WTC11 (cell line): ENCODE results near the gene NRROS. TPM values are rescaled to one million over a fixed set of nuclear protein-coding genes. Genes with fewer than 3 reads are reported as not detected.

ENCODE experiments used
- ATAC-seq: fragments of 200-7000 bp; cut with Tn5 transposase; 2 replicates; pipeline ENCODE4 v1.10.0; 2021; ENCODE audit warnings: mild to moderate bottlenecking, moderate library complexity
- CTCF ChIA-PET: fragments of 300-600 bp; sonication (Branson Sonifier 250); formaldehyde crosslinking; loops from one replicate; lab custom pipeline; 2021; ENCODE audit warnings: antibody characterized with exemption; lab: Charles Lee
- POLR2A ChIA-PET: fragments of 350-600 bp; sonication (Branson Sonifier 250); formaldehyde crosslinking; loops from one replicate; lab custom pipeline; 2021; ENCODE audit warnings: antibody characterized with exemption; lab: Charles Lee
- DNase-seq: peaks from one replicate; pipeline ENCODE4 v3.0.0; 2021; ENCODE audit warnings: low spot score
- H3K27ac Mint-ChIP-seq: 2 replicates; pipeline ENCODE4 v1.8.0; 2021; ENCODE audit warnings: mixed read lengths
- H3K27me3 Mint-ChIP-seq: 2 replicates; pipeline ENCODE4 v1.8.0; 2021; ENCODE audit warnings: low read depth, mild to moderate bottlenecking, moderate library complexity, mixed read lengths
- H3K36me3 Mint-ChIP-seq: 2 replicates; pipeline ENCODE4 v1.8.0; 2021; ENCODE audit warnings: mixed read lengths
- H3K4me1 Mint-ChIP-seq: 2 replicates; pipeline ENCODE4 v1.8.0; 2022; ENCODE audit warnings: mixed read lengths
- H3K4me3 Mint-ChIP-seq: 2 replicates; pipeline ENCODE4 v1.8.0; 2021; ENCODE audit warnings: mild to moderate bottlenecking, moderate library complexity, mixed read lengths
- H3K9me3 Mint-ChIP-seq: 2 replicates; pipeline ENCODE4 v1.8.0; 2021; ENCODE audit warnings: mixed read lengths
- ATF1 ChIP-seq: sonication (generic); formaldehyde crosslinking; IDR thresholded peaks from 2 replicates; pipeline ENCODE4 v1.8.1; 2023; ENCODE audit warnings: mild to moderate bottlenecking, moderate library complexity, missing genetic modification reagents
- EMX1 ChIP-seq: fragments of 250-450 bp; sonication (Bioruptor Pico); IDR thresholded peaks from 2 replicates; pipeline ENCODE4 v1.8.0; 2021; ENCODE audit warnings: mild to moderate bottlenecking
- ESRRA ChIP-seq: sonication (generic); formaldehyde crosslinking; IDR thresholded peaks from 2 replicates; pipeline ENCODE4 v1.8.1; 2022; ENCODE audit warnings: mild to moderate bottlenecking, missing genetic modification reagents, borderline replicate concordance
- FOXK1 ChIP-seq: sonication (generic); formaldehyde crosslinking; IDR thresholded peaks from 2 replicates; pipeline ENCODE4 v1.8.0; 2022; ENCODE audit warnings: mild to moderate bottlenecking, moderate library complexity, missing genetic modification reagents
- JUN ChIP-seq: sonication (generic); formaldehyde crosslinking; IDR thresholded peaks from 2 replicates; pipeline ENCODE4 v1.8.0; 2023; ENCODE audit warnings: mild to moderate bottlenecking, missing genetic modification reagents
- NFE2L1 ChIP-seq: sonication (generic); formaldehyde crosslinking; IDR thresholded peaks from 2 replicates; pipeline ENCODE4 v1.8.1; 2023; ENCODE audit warnings: missing genetic modification reagents
- RORB ChIP-seq: fragments of 250-450 bp; sonication (Bioruptor Pico); IDR thresholded peaks from 2 replicates; pipeline ENCODE4 v1.9.0; 2021; ENCODE audit warnings: mild to moderate bottlenecking
- SMAD3 ChIP-seq: sonication (generic); formaldehyde crosslinking; IDR thresholded peaks from 2 replicates; pipeline ENCODE4 v1.8.0; 2022; ENCODE audit warnings: missing genetic modification reagents, mild to moderate bottlenecking, borderline replicate concordance
- ZNF219 ChIP-seq: sonication (generic); formaldehyde crosslinking; IDR thresholded peaks from 2 replicates; pipeline ENCODE4 v1.8.0; 2023; ENCODE audit warnings: missing genetic modification reagents, mild to moderate bottlenecking, borderline replicate concordance
- ZNF396 ChIP-seq: fragments of 250-450 bp; sonication (Bioruptor Pico); IDR thresholded peaks from 2 replicates; pipeline ENCODE4 v1.8.0; 2021; ENCODE audit warnings: mild to moderate bottlenecking, moderate library complexity, borderline replicate concordance
- ZNF416 ChIP-seq: fragments of 250-450 bp; sonication (Bioruptor Pico); IDR thresholded peaks from 2 replicates; pipeline ENCODE4 v1.9.0; 2021; ENCODE audit warnings: mild to moderate bottlenecking, inconsistent platforms
- ZNF423 ChIP-seq: fragments of 250-450 bp; sonication (Bioruptor Pico); IDR thresholded peaks from 2 replicates; pipeline ENCODE4 v2.1.2; 2022; ENCODE audit warnings: mild to moderate bottlenecking, moderate library complexity
- total RNA-seq: library from RNA; stranded (reverse); gene quantifications from 3 replicates; pipeline ENCODE4 v1.2.3, GENCODE V29; 2021
- TF ChIP-seq, protein P1 (sequence below): sonication (generic); formaldehyde crosslinking; IDR thresholded peaks from 2 replicates; pipeline ENCODE4 v1.8.0; 2022; ENCODE audit warnings: mild to moderate bottlenecking, missing genetic modification reagents
- TF ChIP-seq, protein P2 (sequence below): fragments of 250-450 bp; sonication (Bioruptor Pico); IDR thresholded peaks from 2 replicates; pipeline ENCODE4 v1.9.0; 2021; ENCODE audit warnings: moderate library complexity, mild to moderate bottlenecking, inconsistent platforms, borderline replicate concordance
- TF ChIP-seq, protein P3 (sequence below): sonication (generic); formaldehyde crosslinking; IDR thresholded peaks from 2 replicates; pipeline ENCODE4 v1.8.1; 2023; ENCODE audit warnings: mild to moderate bottlenecking, missing genetic modification reagents
- TF ChIP-seq, protein P4 (sequence below): sonication (generic); formaldehyde crosslinking; IDR thresholded peaks from 2 replicates; pipeline ENCODE4 v1.8.1; 2023; ENCODE audit warnings: mild to moderate bottlenecking, missing genetic modification reagents, moderate library complexity
- TF ChIP-seq, protein P5 (sequence below): sonication (generic); formaldehyde crosslinking; IDR thresholded peaks from 2 replicates; pipeline ENCODE4 v1.8.0; 2023; ENCODE audit warnings: mild to moderate bottlenecking, missing genetic modification reagents
- TF ChIP-seq, protein P6 (sequence below): sonication (generic); formaldehyde crosslinking; IDR thresholded peaks from 2 replicates; pipeline ENCODE4 v1.8.0; 2022; ENCODE audit warnings: mild to moderate bottlenecking, missing genetic modification reagents
- TF ChIP-seq, protein P7 (sequence below): sonication (generic); formaldehyde crosslinking; conservative IDR thresholded peaks from 2 replicates; pipeline ENCODE4 v1.8.1; 2022; ENCODE audit warnings: mild to moderate bottlenecking, missing genetic modification reagents

NRROS gene
- total RNA-seq, 1 experiment from 2014 or later, result 3.1 TPM

DNA sequence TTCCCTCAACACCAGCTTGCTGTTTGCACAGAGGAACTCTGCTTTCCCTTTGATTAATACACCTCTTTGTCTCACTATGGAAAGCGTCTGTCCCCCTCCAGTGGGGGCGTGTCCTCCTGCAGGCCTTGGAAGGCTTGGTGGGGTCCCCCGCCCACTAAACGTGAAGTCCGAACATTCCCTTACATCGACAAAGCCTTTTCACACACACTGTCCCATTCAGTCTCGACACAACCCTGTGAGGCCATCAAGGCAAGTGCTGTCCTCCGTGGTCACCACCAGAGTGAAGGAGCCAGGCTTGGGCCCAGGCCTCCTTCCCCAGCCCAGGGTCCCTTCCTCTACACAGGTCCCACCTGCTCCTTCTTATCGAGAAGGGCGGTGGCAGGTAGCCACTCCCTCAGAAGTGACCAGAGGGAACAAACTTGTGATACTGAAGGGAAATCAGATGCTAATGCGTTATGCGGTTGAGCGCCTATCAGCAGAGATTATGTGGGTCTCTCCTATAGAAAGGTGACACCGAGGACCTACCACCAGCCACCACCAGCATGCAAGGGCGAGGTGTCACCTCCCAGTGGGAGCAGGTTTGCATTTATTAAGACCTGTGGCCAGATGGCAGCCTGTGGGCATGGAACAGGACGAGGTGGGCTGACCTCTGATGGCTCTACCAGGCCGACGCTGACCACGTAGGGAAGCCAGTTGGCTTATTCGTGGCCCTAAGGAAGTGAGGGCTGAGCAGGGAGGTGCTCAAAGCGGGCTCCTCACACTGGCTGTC is 6.6 kb downstream of the NRROS start:
- Mint-ChIP-seq H3K4me3 (no peak overlapping the region), H3K36me3 (no peaks in the 10 kb centered on the region), H3K9me3 (no peaks in the 10 kb centered on the region), H3K4me1 (peaks cover 63% of the 10 kb centered on the region), H3K27ac (peak overlapping the region; percentile 47), H3K27me3 (no peaks in the 10 kb centered on the region)
- ATAC-seq (no peak), DNase-seq (no peak)
- ChIA-PET CTCF (no interaction called here), POLR2A (no interaction called here)
- TF ChIP-seq JUN (CRISPR knock-in tag), result no peak
- TF ChIP-seq, protein P1, sequence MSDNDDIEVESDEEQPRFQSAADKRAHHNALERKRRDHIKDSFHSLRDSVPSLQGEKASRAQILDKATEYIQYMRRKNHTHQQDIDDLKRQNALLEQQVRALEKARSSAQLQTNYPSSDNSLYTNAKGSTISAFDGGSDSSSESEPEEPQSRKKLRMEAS (CRISPR knock-in tag), result 0 out of 2 replicates have a peak, but pooled peaks have one; percentile 17

DNA sequence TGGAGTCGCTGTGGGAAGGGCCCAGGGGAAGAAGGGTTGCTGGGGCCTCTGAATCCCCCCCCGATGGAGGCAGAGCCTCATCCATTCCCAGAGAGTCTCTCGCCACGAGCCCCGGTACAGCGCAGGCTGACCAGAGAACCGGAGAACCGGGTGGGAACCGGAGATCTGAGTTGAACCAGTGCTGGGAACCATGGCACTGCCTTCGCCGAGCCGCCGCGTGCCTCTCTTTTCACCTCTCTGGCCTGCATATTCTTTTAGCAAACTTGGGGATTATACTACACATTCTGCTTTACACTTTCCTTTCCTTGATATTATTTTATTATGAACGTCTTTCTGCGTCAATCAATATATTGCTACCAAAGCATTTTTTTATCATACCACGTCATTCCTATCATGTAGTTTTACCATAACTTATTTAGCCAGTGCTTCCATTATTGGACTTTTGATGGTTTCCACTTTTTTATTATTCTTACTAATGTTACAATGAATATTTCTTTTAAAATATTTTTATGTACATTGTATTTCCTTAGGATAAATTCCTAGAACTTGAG is 7.2 kb downstream of the NRROS start:
- POLR2A ChIA-PET, result no interaction called here
- Mint-ChIP-seq H3K27me3 (no peaks in the 10 kb centered on the region), H3K36me3 (no peaks in the 10 kb centered on the region), H3K4me1 (peaks cover 63% of the 10 kb centered on the region), H3K4me3 (no peak overlapping the region), H3K27ac (no peak overlapping the region), H3K9me3 (no peaks in the 10 kb centered on the region)
- no peak for DNase-seq
- CTCF ChIA-PET, result interaction anchor here (3.3 kb wide), 1 partner anchor 37 kb away, joined by 10 read pairs; no protein-coding TSS in a partner anchor
- no peak for ATAC-seq
- TF ChIP-seq, protein P2, sequence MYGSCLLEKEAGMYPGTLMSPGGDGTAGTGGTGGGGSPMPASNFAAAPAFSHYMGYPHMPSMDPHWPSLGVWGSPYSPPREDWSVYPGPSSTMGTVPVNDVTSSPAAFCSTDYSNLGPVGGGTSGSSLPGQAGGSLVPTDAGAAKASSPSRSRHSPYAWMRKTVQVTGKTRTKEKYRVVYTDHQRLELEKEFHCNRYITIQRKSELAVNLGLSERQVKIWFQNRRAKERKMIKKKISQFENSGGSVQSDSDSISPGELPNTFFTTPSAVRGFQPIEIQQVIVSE (CRISPR knock-in tag), result no peak
- TF ChIP-seq, protein P3, sequence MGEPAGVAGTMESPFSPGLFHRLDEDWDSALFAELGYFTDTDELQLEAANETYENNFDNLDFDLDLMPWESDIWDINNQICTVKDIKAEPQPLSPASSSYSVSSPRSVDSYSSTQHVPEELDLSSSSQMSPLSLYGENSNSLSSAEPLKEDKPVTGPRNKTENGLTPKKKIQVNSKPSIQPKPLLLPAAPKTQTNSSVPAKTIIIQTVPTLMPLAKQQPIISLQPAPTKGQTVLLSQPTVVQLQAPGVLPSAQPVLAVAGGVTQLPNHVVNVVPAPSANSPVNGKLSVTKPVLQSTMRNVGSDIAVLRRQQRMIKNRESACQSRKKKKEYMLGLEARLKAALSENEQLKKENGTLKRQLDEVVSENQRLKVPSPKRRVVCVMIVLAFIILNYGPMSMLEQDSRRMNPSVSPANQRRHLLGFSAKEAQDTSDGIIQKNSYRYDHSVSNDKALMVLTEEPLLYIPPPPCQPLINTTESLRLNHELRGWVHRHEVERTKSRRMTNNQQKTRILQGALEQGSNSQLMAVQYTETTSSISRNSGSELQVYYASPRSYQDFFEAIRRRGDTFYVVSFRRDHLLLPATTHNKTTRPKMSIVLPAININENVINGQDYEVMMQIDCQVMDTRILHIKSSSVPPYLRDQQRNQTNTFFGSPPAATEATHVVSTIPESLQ (CRISPR knock-in tag), result no peak
- TF ChIP-seq ZNF423 (no peak), JUN (CRISPR knock-in tag) (no peak), ZNF416 (CRISPR knock-in tag) (no peak), SMAD3 (CRISPR knock-in tag) (no peak)

DNA sequence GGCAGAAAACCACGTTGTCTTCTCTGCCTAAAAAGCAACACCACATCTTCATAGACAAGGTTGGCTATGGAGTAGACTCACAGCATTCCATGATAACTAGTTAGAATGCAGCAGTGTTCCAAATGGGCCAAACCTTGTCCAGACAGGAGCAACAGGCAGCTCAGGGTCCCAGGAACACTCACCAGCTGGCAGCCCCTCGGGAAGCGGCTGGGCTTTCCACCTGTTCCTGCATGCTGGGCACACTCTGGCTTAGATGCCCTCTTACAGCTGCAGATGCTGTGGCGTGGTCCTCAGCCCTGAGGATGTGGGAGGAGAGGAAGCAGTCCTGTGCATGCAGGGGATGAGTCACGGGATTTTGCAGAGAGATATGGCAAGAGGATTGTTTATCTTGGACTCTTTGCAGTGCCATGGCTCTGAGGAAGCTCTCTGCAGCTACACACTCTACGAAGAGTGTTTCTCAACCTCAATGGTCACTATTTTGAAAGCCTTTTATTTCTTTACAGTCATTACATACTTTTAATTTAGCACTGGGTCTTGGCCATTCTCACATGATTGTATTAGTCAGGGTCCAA is 11.3 kb downstream of the NRROS start:
- Mint-ChIP-seq H3K9me3 (no peaks in the 10 kb centered on the region), H3K4me1 (peaks cover 56% of the 10 kb centered on the region), H3K4me3 (no peak overlapping the region), H3K27ac (peak overlapping the region; percentile 60; the same call in 1 of the 2 replicates), H3K27me3 (no peaks in the 10 kb centered on the region), H3K36me3 (no peaks in the 10 kb centered on the region)
- ATAC-seq, result no peak
- TF ChIP-seq ZNF219 (CRISPR knock-in tag), result no peak
- TF ChIP-seq NFE2L1, result no peak
- no peak for TF ChIP-seq FOXK1 (CRISPR knock-in tag)
- no peak for TF ChIP-seq ATF1
- no peak for TF ChIP-seq ESRRA (CRISPR knock-in tag)
- TF ChIP-seq EMX1 (CRISPR knock-in tag), result no peak
- TF ChIP-seq RORB, result no peak
- TF ChIP-seq ZNF396 (CRISPR knock-in tag), result no peak
- no peak for DNase-seq
- ChIA-PET POLR2A (interaction anchor here (0.6 kb wide), 1 partner anchor 56 kb away, joined by 6 read pairs; no protein-coding TSS in a partner anchor), CTCF (interaction anchor here (0.5 kb wide), 1 partner anchor 410 kb away, joined by 3 read pairs; no protein-coding TSS in a partner anchor)

DNA sequence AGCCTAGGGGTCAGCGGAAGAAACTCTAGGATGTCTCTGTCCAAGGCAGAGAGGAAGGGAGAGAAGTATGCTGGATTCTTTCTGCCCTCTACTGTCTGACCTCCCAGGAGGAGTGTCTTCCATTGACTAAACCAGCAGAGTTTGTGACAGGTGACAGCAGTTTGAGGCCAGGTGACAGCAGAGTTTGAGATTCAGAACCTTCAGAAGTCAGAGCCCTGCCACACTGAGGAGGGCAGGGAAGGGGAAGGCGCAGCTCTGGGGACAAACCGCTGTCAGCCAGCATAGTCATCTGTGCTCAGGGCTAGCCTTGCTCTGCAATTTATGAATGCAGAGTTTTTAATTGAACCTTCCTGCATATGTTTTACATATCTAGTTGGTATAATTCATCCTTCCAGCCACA is 12.3 kb downstream of the NRROS start:
- H3K27me3 Mint-ChIP-seq, result no peaks in the 10 kb centered on the region
- no peaks in the 10 kb centered on the region for H3K9me3 Mint-ChIP-seq
- ChIA-PET CTCF (no interaction called here), POLR2A (no interaction called here)
- H3K4me3 Mint-ChIP-seq, result no peak overlapping the region
- H3K27ac Mint-ChIP-seq, result no peak overlapping the region
- DNase-seq, result no peak
- H3K4me1 Mint-ChIP-seq, result peaks cover 46% of the 10 kb centered on the region
- no peaks in the 10 kb centered on the region for H3K36me3 Mint-ChIP-seq
- ATAC-seq, result no peak
- TF ChIP-seq, protein P4, sequence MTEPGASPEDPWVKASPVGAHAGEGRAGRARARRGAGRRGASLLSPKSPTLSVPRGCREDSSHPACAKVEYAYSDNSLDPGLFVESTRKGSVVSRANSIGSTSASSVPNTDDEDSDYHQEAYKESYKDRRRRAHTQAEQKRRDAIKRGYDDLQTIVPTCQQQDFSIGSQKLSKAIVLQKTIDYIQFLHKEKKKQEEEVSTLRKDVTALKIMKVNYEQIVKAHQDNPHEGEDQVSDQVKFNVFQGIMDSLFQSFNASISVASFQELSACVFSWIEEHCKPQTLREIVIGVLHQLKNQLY, result no peak
- TF ChIP-seq, protein P5, sequence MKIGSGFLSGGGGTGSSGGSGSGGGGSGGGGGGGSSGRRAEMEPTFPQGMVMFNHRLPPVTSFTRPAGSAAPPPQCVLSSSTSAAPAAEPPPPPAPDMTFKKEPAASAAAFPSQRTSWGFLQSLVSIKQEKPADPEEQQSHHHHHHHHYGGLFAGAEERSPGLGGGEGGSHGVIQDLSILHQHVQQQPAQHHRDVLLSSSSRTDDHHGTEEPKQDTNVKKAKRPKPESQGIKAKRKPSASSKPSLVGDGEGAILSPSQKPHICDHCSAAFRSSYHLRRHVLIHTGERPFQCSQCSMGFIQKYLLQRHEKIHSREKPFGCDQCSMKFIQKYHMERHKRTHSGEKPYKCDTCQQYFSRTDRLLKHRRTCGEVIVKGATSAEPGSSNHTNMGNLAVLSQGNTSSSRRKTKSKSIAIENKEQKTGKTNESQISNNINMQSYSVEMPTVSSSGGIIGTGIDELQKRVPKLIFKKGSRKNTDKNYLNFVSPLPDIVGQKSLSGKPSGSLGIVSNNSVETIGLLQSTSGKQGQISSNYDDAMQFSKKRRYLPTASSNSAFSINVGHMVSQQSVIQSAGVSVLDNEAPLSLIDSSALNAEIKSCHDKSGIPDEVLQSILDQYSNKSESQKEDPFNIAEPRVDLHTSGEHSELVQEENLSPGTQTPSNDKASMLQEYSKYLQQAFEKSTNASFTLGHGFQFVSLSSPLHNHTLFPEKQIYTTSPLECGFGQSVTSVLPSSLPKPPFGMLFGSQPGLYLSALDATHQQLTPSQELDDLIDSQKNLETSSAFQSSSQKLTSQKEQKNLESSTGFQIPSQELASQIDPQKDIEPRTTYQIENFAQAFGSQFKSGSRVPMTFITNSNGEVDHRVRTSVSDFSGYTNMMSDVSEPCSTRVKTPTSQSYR (CRISPR knock-in tag), result no peak
- TF ChIP-seq, protein P6, sequence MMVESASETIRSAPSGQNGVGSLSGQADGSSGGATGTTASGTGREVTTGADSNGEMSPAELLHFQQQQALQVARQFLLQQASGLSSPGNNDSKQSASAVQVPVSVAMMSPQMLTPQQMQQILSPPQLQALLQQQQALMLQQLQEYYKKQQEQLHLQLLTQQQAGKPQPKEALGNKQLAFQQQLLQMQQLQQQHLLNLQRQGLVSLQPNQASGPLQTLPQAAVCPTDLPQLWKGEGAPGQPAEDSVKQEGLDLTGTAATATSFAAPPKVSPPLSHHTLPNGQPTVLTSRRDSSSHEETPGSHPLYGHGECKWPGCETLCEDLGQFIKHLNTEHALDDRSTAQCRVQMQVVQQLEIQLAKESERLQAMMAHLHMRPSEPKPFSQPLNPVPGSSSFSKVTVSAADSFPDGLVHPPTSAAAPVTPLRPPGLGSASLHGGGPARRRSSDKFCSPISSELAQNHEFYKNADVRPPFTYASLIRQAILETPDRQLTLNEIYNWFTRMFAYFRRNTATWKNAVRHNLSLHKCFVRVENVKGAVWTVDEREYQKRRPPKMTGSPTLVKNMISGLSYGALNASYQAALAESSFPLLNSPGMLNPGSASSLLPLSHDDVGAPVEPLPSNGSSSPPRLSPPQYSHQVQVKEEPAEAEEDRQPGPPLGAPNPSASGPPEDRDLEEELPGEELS (CRISPR knock-in tag), result no peak
- TF ChIP-seq, protein P7, sequence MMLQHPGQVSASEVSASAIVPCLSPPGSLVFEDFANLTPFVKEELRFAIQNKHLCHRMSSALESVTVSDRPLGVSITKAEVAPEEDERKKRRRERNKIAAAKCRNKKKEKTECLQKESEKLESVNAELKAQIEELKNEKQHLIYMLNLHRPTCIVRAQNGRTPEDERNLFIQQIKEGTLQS (CRISPR knock-in tag), result no peak
